Measurements from ENCODE around the gene HPN. TPM values are rescaled to one million over a fixed set of nuclear protein-coding genes. Genes with fewer than 3 reads are reported as not detected.
"Not testable (repeated sequence)": the region's sequence is repeated elsewhere in the genome, so short reads cannot be mapped to it uniquely, and the experiment has no call there.

HPN gene
- total and polyA plus RNA-seq, 10 donors = 0.86 to 4.3 (median 2.2) TPM

DNA sequence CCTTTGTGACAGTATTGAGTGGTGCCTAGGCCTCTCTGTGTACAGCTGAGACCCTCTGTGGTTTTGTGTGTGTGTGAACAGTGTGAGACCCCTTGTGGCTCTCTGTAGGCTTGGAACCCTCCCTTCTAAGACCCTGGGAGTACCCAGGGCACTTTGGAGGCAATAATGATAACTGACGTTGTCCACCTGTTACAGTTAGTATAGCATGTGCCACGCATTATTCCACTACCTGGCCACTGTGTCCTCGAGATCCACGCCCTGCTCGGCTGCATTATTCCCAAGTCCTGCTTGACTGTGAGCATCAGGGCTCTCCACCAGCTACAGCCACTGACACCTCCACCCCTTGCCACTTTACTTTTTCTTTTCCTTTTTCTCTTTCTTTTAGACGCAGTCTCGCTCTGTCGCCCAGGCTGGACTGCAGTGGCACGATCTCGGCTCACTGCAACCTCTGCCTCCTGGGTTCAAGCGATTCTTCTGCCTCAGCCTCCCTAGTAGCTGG lies 39.4 kb upstream of the HPN start:
- no peaks in the 10 kb centered on the region for H3K27me3 ChIP-seq (replicated peaks in 1 of 7)
- intact Hi-C loops (cut with DNase I; ENCODE audit: low total_unique reads) = no loop called here
- no peaks in the 10 kb centered on the region for H3K9me3 ChIP-seq
- peaks cover 55 to 95% (median 74%) of the 10 kb centered on the region in 6 donors for H3K4me1 ChIP-seq
- H3K27ac ChIP-seq = peak overlapping the region in 7 of 8 donors; percentile 22 to 99 (median 98)
- 81 to 87% (median 86%) methylated on average over 11 of the region's 11 CpGs for WGBS, 5 donors
- peak; percentile 65 for DNase-seq
- peaks cover 0 to 41% (median 11%) of the 10 kb centered on the region in 6 donors for H3K36me3 ChIP-seq
- H3K4me3 ChIP-seq = peak overlapping the region in 6 of 8 donors; percentile 86 to 97 (median 90)
- TF ChIP-seq, protein P1, sequence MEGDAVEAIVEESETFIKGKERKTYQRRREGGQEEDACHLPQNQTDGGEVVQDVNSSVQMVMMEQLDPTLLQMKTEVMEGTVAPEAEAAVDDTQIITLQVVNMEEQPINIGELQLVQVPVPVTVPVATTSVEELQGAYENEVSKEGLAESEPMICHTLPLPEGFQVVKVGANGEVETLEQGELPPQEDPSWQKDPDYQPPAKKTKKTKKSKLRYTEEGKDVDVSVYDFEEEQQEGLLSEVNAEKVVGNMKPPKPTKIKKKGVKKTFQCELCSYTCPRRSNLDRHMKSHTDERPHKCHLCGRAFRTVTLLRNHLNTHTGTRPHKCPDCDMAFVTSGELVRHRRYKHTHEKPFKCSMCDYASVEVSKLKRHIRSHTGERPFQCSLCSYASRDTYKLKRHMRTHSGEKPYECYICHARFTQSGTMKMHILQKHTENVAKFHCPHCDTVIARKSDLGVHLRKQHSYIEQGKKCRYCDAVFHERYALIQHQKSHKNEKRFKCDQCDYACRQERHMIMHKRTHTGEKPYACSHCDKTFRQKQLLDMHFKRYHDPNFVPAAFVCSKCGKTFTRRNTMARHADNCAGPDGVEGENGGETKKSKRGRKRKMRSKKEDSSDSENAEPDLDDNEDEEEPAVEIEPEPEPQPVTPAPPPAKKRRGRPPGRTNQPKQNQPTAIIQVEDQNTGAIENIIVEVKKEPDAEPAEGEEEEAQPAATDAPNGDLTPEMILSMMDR (IDR thresholded peaks at IDR 0.05 in 8 of 11, conservative IDR thresholded peaks at IDR 0.05 in 3 of 11) = no peak

- WGBS, 5 donors = 88 to 94% (median 90%) methylated on average over 17 to 18 of the region's 18 CpGs
- TF ChIP-seq POLR2AphosphoS5 (IDR thresholded peaks at IDR 0.05) = peak in 1 of 3 donors; percentile 30
- no peak for TF ChIP-seq POLR2A (IDR thresholded peaks at IDR 0.05)
- Histone ChIP-seq H3K4me3 (no peak overlapping the region), H3K4me1 (peaks cover 33 to 95% (median 67%) of the 10 kb centered on the region in 6 donors), H3K27me3 (replicated peaks in 1 of 7) (no peaks in the 10 kb centered on the region), H3K36me3 (peaks cover 0 to 66% (median 20%) of the 10 kb centered on the region in 6 donors), H3K9me3 (no peaks in the 10 kb centered on the region), H3K27ac (peak overlapping the region in 3 of 8 donors; percentile 99)
- DNase-seq = peak; percentile 67
- intact Hi-C loops (cut with DNase I; ENCODE audit: low total_unique reads) = no loop called here
These were observed 36.8 kb upstream of the HPN start for GRCh38 chr19:35004517-35005255.

- Histone ChIP-seq H3K4me1 (peaks cover 33 to 99% (median 71%) of the 10 kb centered on the region in 6 donors), H3K9me3 (no peaks in the 10 kb centered on the region), H3K27ac (peak overlapping the region in 2 of 8 donors; percentile 99), H3K27me3 (replicated peaks in 1 of 7) (no peaks in the 10 kb centered on the region), H3K4me3 (no peak overlapping the region), H3K36me3 (peaks cover 0 to 73% (median 27%) of the 10 kb centered on the region in 6 donors)
- DNase-seq = peak; percentile 44
- WGBS, 5 donors = 85 to 87% (median 86%) methylated on average over 11 of the region's 11 CpGs
- intact Hi-C loops (cut with DNase I; ENCODE audit: low total_unique reads) = no loop called here
- TF ChIP-seq, protein P1 (IDR thresholded peaks at IDR 0.05 in 8 of 11, conservative IDR thresholded peaks at IDR 0.05 in 3 of 11) = no peak
- TF ChIP-seq POLR2A (IDR thresholded peaks at IDR 0.05) = no peak
These were observed 36.1 kb upstream of the HPN start for GRCh38 chr19:35005256-35005977.

GRCh38 chr19:35006007-35006341 lies 35.5 kb upstream of the HPN start:
- WGBS, 5 donors = 90 to 98% (median 97%) methylated on average over 6 of the region's 6 CpGs
- H3K9me3 ChIP-seq; H3K27me3 ChIP-seq (replicated peaks in 1 of 7); intact Hi-C loops (cut with DNase I; ENCODE audit: low total_unique reads); H3K4me3 ChIP-seq: not testable (repeated sequence)
- Histone ChIP-seq H3K27ac (peak overlapping the region in 1 of 8 donors; percentile 99), H3K4me1 (peaks cover 33 to 100% (median 74%) of the 10 kb centered on the region in 6 donors), H3K36me3 (peaks cover 0 to 79% (median 31%) of the 10 kb centered on the region in 6 donors)
- DNase-seq = peak; percentile 41
